Posterior cingulate gyrus (tissue), 11 donors: ENCODE results near the gene ZNF765.
A peak's percentile ranks its signal among the peaks of the same experiment; 100 is the strongest.
"Not testable (repeated sequence)": the region's sequence is repeated elsewhere in the genome, so short reads cannot be mapped to it uniquely, and the experiment has no call there.

Experiments
- DNase-seq, 10 donors: peaks; one replicate each; pipeline versions ENCODE4 v3.0.0 to v3.0.0-alpha.2; 2020 to 2021; ENCODE audit warnings: mixed read lengths in 3 of 10
- intact Hi-C: fragments of 100-400 bp; cut with DNase I; formaldehyde crosslinking; loops from one replicate; pipeline ENCODE4 v1.15.1; 2023

The ZNF765 gene

DNA sequence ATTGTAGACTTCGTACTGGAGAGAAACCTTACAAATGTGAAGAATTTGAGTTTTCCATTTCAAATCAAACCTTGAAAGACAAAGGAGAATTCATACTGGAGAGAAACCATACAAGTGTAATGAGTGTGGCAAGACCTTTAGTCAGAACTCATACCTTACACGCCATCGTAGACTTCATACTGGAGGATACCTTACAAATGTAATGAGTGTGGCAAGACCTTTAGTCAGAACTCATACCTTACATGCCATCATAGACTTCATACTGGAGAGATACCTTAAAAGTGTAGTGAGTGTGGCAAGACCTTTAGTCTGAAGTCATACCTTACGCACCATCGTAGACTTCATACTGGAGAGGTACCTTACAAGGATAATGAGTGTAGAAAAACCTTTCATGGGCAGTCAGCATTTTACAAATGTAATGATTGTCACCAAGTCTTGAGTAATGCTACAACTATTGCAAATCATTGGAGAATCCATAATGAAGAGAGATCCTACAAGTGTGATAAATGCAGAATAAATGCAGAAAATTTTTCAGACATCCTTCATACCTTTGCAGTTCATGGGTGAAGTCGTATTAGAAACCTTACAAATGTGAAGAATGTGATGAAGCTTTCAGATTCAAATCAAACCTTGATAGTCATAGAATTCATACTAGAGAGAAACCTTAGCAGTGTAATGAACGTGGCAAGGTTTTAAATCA, 14.7 kb downstream of the ZNF765 start:
- intact Hi-C loops = no loop called here
- no peak for DNase-seq

GRCh38 chr19:53420520-53421315, 25.8 kb downstream of the ZNF765 start:
- DNase-seq, intact Hi-C loops: not testable (repeated sequence)

DNA sequence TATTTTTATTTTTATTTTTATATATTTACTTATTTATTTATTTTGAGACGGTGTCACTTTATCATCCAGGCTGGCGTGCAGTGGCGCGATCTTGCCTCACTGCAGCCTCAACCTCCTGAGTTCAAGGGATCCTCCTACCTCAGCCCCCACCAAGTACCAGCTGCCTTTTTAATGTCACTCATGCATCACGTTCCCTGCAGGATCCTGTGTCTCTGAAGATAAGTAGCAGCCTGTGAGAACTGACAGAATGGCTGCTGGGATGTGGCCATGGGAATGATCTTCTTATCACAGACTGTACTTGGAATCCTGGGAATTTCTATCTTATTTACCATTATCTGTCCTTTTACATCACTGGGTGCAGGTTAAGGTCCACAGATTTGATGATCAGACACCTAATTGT, 27.6 kb downstream of the ZNF765 start:
- DNase-seq = no peak
- intact Hi-C loops = no loop called here

DNA sequence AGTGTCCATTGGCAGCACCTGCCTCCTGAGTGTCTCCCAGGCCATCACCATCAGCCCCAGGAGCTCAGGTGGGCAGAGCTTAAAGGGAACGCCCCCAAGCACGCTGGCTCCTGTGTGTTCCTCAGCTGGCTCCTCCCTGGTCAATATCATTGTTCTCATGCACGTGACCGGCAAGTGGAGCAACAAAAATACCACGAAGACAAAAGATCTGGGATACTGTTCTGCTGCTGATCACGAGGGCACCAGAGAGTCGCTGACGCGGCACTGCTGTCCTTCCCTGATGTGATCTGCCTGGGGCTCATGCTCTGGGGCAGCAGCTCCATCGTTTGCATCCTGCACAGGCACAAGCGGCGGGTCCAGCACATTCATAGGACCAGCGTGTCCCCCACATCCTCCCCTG, 28.1 kb downstream of the ZNF765 start:
- intact Hi-C loops = not testable (repeated sequence)
- DNase-seq = peak in 4 of 10 donors; percentile 3 to 86 (median 50)

DNA sequence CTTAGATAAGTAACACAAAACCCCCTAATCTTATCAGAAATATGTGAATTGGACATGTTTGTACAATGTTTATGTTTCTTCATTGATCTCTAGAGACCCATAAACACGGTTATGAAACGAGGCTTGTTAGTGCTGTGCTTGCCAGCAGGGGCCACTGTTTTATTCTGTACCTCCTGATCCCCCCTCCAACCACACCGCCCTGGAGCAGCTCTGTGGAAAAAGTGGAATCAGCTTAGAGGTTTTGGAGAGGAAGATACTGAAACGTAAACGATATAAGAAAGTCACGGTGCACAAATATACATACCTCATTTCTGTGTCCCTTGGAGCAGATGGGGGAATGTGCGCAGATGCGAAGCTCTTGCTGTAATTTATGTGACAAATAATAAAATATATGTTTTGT, 28.7 kb downstream of the ZNF765 start:
- peak in 4 of 10 donors; percentile 17 to 84 (median 32) for DNase-seq
- intact Hi-C loops = loop anchor here (2.0 kb wide), 1 partner anchor 29 kb away; the partner anchor contains the start of gene ZNF765

DNA sequence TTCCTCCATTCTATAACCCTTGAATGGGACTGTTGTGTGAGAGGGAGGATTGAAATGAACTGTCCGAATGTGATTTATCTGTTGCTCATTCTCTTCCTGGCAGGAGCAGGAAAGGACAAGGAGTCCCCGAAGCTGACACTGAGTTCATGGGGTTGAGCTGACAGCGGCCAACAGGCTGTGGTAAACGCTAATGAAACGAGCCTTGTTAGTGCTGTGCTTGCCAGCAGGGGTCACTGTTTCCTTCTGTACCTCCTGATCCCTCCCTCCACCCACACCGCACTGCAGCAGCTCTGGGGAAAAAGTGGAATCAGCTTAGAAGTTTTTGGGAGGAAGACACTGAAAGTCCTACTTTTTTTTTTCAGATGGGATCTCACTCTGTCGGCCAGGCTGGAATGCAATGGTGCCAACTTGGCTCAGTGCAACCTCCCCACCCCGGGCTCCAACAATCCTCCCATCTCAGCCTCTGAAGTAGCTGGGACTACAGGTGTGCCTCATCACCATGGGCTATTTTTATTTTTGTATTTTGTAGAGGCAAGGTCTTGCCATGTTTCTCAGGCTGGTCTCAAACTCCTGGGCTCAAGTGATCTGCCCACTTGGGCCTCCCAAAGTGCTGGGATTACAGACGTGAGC, 30.1 kb downstream of the ZNF765 start:
- DNase-seq = peak; percentile 45 to 95 (median 76)
- intact Hi-C loops = loop anchor here (2.0 to 5.0 kb wide), 2 partner anchors 30 to 87 kb away; partner anchors contain the start of gene ZNF765

- intact Hi-C loops = loop anchor here (2.0 kb wide), 1 partner anchor 35 kb away; the partner anchor contains the start of gene ZNF813
- DNase-seq = peak; percentile 88 to 99 (median 94)
These were observed 36.6 kb downstream of the ZNF765 start, which contains the start of gene ZNF761 for GRCh38 chr19:53431399-53432087. ZNF761 (plus strand) TSS chr19:53431984; CDS start chr19:53447269, 15,285 bp downstream.

- peak in 6 of 10 donors; percentile 15 to 88 (median 17) for DNase-seq
- intact Hi-C loops = no loop called here
These were observed 37.2 kb downstream of the ZNF765 start for GRCh38 chr19:53432088-53432661.

DNA sequence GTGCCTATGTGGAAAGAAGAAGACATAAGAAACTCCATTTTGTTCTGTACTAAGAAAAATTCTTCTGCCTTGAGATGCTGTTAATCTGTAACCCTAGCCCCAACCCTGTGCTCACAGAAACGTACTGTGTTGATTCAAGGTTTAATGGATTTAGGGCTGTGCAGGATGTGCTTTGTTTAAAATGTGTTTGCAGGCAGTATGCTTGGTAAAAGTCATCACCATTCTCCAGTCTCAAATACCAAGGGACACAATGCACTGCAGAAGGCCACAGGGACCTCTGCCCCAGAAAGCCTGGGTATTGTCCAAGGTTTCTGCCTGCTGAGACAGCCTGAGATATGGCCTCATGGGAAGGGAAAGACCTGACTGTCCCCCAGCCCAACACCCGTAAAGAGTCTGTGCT, 48.9 kb downstream of the ZNF765 start:
- intact Hi-C loops, DNase-seq: not testable (repeated sequence)

DNA sequence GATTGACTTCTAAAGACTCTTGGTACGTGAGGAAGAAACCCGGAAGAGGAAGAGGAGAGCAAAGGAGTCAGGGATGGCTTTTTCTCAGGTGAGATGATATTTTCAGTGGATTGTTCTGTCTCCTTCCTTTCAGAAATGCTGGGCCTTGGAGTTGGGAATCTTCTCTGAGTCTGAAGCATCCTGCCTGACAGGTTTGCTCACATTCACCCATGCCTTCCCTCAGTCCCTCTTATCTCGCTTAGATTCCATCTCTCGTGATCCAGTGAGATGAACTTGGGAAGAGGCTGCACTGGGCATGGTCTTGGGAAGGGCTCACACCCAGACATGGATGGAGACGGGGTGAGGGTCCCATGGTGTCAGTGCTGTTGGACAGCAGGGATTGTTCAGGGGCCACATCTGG, 52.2 kb downstream of the ZNF765 start:
- DNase-seq, intact Hi-C loops: not testable (repeated sequence)

GRCh38 chr19:53455828-53456227, 60.9 kb downstream of the ZNF765 start:
- intact Hi-C loops = no loop called here
- no peak for DNase-seq

GRCh38 chr19:53460131-53460721, 65.3 kb downstream of the ZNF765 start:
- intact Hi-C loops, DNase-seq: not testable (repeated sequence)

GRCh38 chr19:53461866-53462265, 66.9 kb downstream of the ZNF765 start:
- intact Hi-C loops = no loop called here
- no peak for DNase-seq

GRCh38 chr19:53462861-53463260, 67.9 kb downstream of the ZNF765 start:
- intact Hi-C loops = no loop called here
- DNase-seq = peak in 2 of 10 donors; percentile 2 to 15

DNA sequence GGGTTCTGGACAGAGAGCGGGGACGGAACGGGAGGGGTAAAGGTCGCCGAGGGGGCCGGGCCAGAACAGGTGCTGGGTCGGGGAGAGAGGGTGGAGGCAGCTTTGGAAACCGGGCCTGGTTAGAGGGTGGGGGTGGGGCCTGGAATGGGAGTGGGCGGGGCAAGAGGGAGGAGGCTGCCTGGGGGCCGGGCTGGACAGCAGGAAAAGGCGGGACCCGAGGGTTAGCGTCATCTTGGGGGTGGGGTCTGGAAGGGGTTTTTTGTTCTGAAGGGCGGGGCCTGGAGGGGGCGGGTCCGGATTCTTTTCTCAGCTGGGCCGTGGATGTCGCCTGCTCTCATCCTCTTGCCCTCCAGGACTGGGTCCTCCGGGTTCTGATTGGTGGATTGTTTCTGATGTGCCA, 68.3 kb downstream of the ZNF765 start:
- peak; percentile 45 to 96 (median 84) for DNase-seq
- intact Hi-C loops = no loop called here

- DNase-seq = peak in 2 of 10 donors; percentile 9 to 61
- intact Hi-C loops = loop anchor here (1.0 to 2.0 kb wide), 2 partner anchors 36 to 53 kb away; partner anchors contain the start of gene ZNF761
These were observed 72.0 kb downstream of the ZNF765 start for GRCh38 chr19:53466726-53467484.

DNA sequence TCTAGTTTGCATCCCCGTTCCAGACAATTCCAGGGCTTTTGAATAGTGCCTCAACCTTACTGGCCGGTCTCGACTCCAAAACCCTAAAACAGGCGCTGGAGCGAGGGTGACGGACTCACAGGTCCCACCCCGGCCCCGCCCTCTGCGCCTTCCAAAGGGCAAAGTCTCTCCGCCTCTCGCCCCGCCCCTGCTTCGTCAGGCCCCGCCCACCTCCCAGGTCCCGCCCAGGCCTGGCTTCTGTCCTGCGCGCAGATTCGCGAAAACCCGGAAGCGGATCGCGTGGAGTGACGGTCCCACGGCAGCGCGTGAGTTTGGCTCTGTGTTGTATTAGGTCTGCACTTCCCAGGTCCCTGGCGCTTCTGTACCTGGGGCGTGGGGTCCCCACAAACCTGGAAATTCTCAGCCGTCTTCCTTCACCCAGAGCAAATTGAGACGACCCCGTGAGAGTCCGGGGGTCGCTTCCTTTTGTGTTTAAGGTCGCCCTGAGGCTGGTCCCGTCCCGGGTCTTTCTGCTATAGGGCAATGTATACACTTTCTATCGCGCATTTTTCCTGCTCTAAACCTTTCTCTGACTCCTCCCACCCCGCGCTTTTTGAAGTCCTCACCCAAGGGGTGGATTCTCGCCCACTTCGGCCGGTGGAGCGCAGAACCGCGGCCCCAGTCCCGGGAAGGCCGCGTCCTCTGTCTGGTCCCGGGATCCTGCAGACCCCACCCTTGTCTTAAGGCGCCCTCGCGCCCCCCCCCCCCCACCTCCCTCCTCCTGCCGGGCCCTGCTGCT, 72.7 kb downstream of the ZNF765 start, which contains the start of gene ZNF813:
Gene ZNF813 (plus strand): TSS at position 249 of the 778 bp plus-strand sequence. CDS start 16,090 bp downstream, outside the sequence.
- peak; percentile 80 to 99 (median 94) for DNase-seq
- intact Hi-C loops = loop anchor here (1.0 to 2.0 kb wide), 3 partner anchors 37 to 71 kb away; partner anchors contain the start of gene ZNF761
